Endodermal cell (in vitro differentiated cells): ENCODE measurements around the gene LPP. TPM values are rescaled to one million over a fixed set of nuclear protein-coding genes. Genes with fewer than 3 reads are reported as not detected.

Experiments
- DNase-seq: peaks from one replicate; pipeline ENCODE4 v3.0.0-alpha.2; 2017
- H3K27ac ChIP-seq: 2 replicates; pipeline ENCODE4 v1.5.1; 2013; ENCODE audit warnings: mild to moderate bottlenecking, low read depth, low read length, moderate library complexity
- H3K27me3 ChIP-seq: 2 replicates; pipeline ENCODE4 v1.6.1; 2013; ENCODE audit warnings: mild to moderate bottlenecking, low read length, moderate library complexity; ENCODE audit not compliant: insufficient read depth, control insufficient read depth, poor library complexity, severe bottlenecking
- H3K36me3 ChIP-seq: 2 replicates; pipeline ENCODE4 v1.7.0; 2013; ENCODE audit warnings: mild to moderate bottlenecking, low read length, moderate library complexity; ENCODE audit not compliant: control insufficient read depth, insufficient read depth
- H3K4me1 ChIP-seq: one replicate; pipeline ENCODE4 v1.7.0; 2013; ENCODE audit warnings: low read length; ENCODE audit not compliant: control insufficient read depth, insufficient read depth
- H3K4me3 ChIP-seq: 2 replicates; pipeline ENCODE4 v1.5.1; 2013; ENCODE audit warnings: mild to moderate bottlenecking, low read length, moderate library complexity
- H3K9ac ChIP-seq: 2 replicates; pipeline ENCODE4 v1.6.1; 2013; ENCODE audit warnings: mild to moderate bottlenecking, low read length, moderate library complexity; ENCODE audit not compliant: poor library complexity, severe bottlenecking; ENCODE audit errors: extremely low read depth
- H3K9me3 ChIP-seq: 2 replicates; pipeline ENCODE4 v1.6.1; 2013; ENCODE audit warnings: mild to moderate bottlenecking, low read length, moderate library complexity; ENCODE audit not compliant: control insufficient read depth
- H3K27ac Mint-ChIP-seq: 2 replicates; pipeline ENCODE4 v1.8.0; 2020; ENCODE audit warnings: mixed read lengths
- H3K27me3 Mint-ChIP-seq: 2 replicates; pipeline ENCODE4 v1.8.0; 2021; ENCODE audit warnings: mild to moderate bottlenecking, mixed read lengths; ENCODE audit not compliant: insufficient read depth
- H3K36me3 Mint-ChIP-seq: 2 replicates; pipeline ENCODE4 v1.8.0; 2020; ENCODE audit warnings: low read depth, mixed read lengths
- H3K4me1 Mint-ChIP-seq: 2 replicates; pipeline ENCODE4 v1.8.0; 2020; ENCODE audit warnings: mixed read lengths
- H3K4me3 Mint-ChIP-seq: 2 replicates; pipeline ENCODE4 v1.8.0; 2020; ENCODE audit warnings: mild to moderate bottlenecking, moderate library complexity, mixed read lengths
- H3K9me3 Mint-ChIP-seq: 2 replicates; pipeline ENCODE4 v1.8.0; 2020; ENCODE audit warnings: mild to moderate bottlenecking, mixed read lengths
- WGBS, 2 experiments: methylation state at CpG; one replicate each; pipeline versions ENCODE4 v1.1.5 to v1.1.7; 2013; ENCODE audit warnings: missing lambda C conversion rate in 2 of 2, mixed read lengths in 1 of 2; ENCODE audit not compliant: insufficient coverage in 1 of 2, insufficient read length in 1 of 2; 5-methylcytosine and 5-hydroxymethylcytosine counted together
- total RNA-seq, 2 donors: library from RNA; stranded (reverse); fragmentation: NEBNext Ultra II Directional in 1 of 2; extraction: Animal tissue kit (Norgen Biotek cat#: 25700) in 1 of 2; gene quantifications; 2 replicates in 1 of 2; 3 replicates in 1 of 2; pipeline ENCODE4 v1.2.1, GENCODE V29; 2021
- TF ChIP-seq, protein P1 (sequence below): fragments of 200-600 bp; sonication (generic); conservative IDR thresholded peaks from 2 replicates; pipeline ENCODE4 v1.5.0; 2021; ENCODE audit warnings: antibody characterized with exemption, mild to moderate bottlenecking

Gene LPP
- total RNA-seq, 2 donors from 2014 or later: 78.0 to 105 TPM

DNA sequence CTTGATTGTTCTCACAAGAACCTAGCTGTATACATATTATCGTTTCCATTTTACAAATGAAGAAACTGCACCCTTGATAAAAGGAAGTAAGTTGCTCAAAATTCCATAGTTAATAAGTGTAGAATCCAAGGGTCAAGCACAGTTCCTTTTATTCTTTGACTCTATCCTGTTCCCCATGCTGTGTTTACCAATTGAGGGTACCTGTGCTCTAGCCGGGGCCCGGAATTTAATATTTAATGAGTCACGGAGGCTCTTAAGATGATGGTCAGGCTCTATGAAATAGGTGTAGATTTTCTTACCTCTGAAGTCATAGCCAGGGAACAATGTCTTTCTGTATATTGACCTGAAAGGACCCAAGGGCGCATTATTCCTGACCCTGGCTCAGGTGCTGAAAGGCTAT, 65.2 kb downstream of the LPP start:
- no peak overlapping the region for H3K9ac ChIP-seq
- TF ChIP-seq, protein P1, sequence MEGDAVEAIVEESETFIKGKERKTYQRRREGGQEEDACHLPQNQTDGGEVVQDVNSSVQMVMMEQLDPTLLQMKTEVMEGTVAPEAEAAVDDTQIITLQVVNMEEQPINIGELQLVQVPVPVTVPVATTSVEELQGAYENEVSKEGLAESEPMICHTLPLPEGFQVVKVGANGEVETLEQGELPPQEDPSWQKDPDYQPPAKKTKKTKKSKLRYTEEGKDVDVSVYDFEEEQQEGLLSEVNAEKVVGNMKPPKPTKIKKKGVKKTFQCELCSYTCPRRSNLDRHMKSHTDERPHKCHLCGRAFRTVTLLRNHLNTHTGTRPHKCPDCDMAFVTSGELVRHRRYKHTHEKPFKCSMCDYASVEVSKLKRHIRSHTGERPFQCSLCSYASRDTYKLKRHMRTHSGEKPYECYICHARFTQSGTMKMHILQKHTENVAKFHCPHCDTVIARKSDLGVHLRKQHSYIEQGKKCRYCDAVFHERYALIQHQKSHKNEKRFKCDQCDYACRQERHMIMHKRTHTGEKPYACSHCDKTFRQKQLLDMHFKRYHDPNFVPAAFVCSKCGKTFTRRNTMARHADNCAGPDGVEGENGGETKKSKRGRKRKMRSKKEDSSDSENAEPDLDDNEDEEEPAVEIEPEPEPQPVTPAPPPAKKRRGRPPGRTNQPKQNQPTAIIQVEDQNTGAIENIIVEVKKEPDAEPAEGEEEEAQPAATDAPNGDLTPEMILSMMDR: no peak
- H3K4me1 ChIP-seq: peaks cover 10% of the 10 kb centered on the region
- H3K9me3 ChIP-seq: no peaks in the 10 kb centered on the region
- Mint-ChIP-seq H3K27me3 (no peaks in the 10 kb centered on the region), H3K36me3 (peaks cover 6% of the 10 kb centered on the region), H3K27ac (no peak overlapping the region), H3K4me3 (no peak overlapping the region), H3K4me1 (peaks cover 44% of the 10 kb centered on the region), H3K9me3 (no peaks in the 10 kb centered on the region)
- DNase-seq: no peak
- 95 to 100% methylated on average over 2 to 5 of the region's 5 CpGs for WGBS, 2 experiments
- H3K4me3 ChIP-seq: no peak overlapping the region
- H3K36me3 ChIP-seq: peaks cover 46% of the 10 kb centered on the region
- no peak overlapping the region for H3K27ac ChIP-seq
- H3K27me3 ChIP-seq: no peaks in the 10 kb centered on the region

DNA sequence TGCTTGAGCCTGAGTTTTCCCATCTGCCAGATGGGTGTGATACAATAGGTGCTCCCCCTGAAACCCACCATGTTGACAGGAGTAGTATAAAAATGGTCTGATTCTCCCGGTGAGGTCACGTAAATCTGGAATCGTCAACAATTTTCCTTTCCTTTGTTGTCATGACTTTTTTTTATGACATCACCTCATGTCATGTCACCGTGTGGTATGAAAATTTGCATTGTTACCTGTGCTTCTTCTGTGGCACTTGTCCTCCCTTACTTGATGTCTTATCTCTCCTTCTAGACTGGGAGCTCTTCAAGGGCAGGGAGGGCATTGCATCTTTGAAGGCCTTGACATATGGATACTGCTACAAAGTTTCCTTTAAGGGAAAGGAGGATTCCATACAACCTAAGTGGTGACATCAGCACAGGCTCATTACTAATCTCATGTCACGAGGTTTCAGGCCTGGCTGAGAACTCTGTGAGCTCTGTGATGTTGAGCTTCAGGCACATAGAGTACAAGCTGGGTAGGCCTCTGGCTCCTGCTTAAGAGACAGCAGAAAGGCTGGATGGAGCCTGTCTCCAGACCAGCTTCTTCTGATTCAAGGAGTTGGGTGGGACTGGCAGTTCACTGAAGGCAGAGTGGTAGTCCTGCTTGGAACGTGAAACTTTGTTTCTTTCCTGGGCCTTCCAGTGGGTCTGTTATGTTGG, 66.3 kb downstream of the LPP start:
- no peak overlapping the region for H3K4me3 Mint-ChIP-seq
- H3K9me3 Mint-ChIP-seq: no peaks in the 10 kb centered on the region
- WGBS, 2 experiments: 99 to 100% methylated on average over 4 to 6 of the region's 6 CpGs
- H3K4me1 ChIP-seq: peaks cover 10% of the 10 kb centered on the region
- H3K27ac Mint-ChIP-seq: no peak overlapping the region
- peaks cover 40% of the 10 kb centered on the region for H3K4me1 Mint-ChIP-seq
- H3K27me3 ChIP-seq: no peaks in the 10 kb centered on the region
- no peaks in the 10 kb centered on the region for H3K9me3 ChIP-seq
- TF ChIP-seq, protein P1: no peak
- no peak for DNase-seq
- H3K36me3 Mint-ChIP-seq: peaks cover 7% of the 10 kb centered on the region
- H3K9ac ChIP-seq: no peak overlapping the region
- H3K27ac ChIP-seq: no peak overlapping the region
- H3K27me3 Mint-ChIP-seq: no peaks in the 10 kb centered on the region
- H3K36me3 ChIP-seq: peaks cover 57% of the 10 kb centered on the region
- no peak overlapping the region for H3K4me3 ChIP-seq

DNA sequence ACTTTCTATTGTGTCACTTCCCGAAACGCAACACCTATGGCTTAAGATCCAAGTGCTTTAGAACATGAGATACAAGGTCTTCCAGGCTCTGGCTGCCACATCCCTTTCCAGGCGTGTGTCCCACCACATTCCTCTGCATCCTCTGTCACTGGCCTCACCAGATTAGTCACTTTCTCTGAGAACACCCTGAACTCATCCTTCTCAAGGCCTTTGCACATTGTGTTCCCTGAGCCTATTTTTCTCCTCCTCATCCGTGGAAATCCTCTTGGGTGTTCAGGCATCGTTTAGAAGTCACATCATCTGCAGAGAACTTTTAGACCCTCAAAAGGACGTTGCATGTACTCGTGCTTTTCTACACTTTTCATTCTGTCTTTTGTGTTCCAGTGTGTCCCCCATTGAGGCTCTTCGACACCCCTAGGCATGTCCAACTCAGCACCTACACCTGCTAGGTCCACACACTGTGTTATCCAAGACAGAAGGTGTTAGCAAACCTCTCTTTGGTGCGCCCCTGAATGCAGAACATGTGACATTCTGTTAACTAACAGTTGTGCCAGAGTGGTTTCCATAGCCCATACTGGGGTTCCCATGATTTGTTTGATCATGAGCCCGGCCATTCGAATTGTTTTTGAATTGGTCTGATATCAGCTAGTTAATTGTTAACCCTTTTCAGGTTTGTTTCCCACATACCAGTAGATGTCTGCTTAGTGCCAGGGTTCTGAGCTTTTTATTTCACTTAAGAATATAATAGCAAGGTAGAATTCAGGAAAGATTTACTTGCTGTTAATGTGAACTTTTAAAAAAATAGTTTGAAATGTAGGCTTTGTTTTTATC, 67.2 kb downstream of the LPP start:
- Mint-ChIP-seq H3K27me3 (no peaks in the 10 kb centered on the region), H3K27ac (no peak overlapping the region), H3K4me1 (peaks cover 38% of the 10 kb centered on the region), H3K36me3 (peaks cover 10% of the 10 kb centered on the region), H3K4me3 (no peak overlapping the region), H3K9me3 (no peaks in the 10 kb centered on the region)
- Histone ChIP-seq H3K9me3 (no peaks in the 10 kb centered on the region), H3K4me1 (peaks cover 10% of the 10 kb centered on the region), H3K4me3 (peak overlapping the region; percentile 9), H3K9ac (no peak overlapping the region), H3K36me3 (peaks cover 64% of the 10 kb centered on the region), H3K27me3 (no peaks in the 10 kb centered on the region), H3K27ac (no peak overlapping the region)
- TF ChIP-seq, protein P1: no peak
- WGBS, 2 experiments: 92 to 97% methylated on average over 10 to 11 of the region's 11 CpGs
- no peak for DNase-seq
